Measurements from ENCODE around the gene NAV2.

The NAV2 gene

GRCh38 chr11:19730373-19730772 is 17.7 kb downstream of the NAV2 start:
- no peak overlapping the region for H3K27ac ChIP-seq (ENCODE audit: low read depth in 2 of 2, low read length in 2 of 2)
- H3K27me3 ChIP-seq (ENCODE audit: control insufficient read depth in 2 of 2, insufficient read depth in 2 of 2, low read length in 2 of 2) = no peaks in the 10 kb centered on the region
- H3K36me3 ChIP-seq (ENCODE audit: control insufficient read depth in 2 of 2, insufficient read depth in 2 of 2, low read length in 2 of 2) = no peaks in the 10 kb centered on the region
- H3K9me3 ChIP-seq (ENCODE audit: control insufficient read depth in 2 of 2, low read length in 2 of 2) = no peaks in the 10 kb centered on the region
- H3K4me3 ChIP-seq (ENCODE audit: low read length in 2 of 2) = no peak overlapping the region
- H3K9ac ChIP-seq (ENCODE audit: low read depth in 1 of 2, low read length in 2 of 2) = no peak overlapping the region
- no peaks in the 10 kb centered on the region for H3K4me1 ChIP-seq (ENCODE audit: control insufficient read depth in 2 of 2, insufficient read depth in 2 of 2, low read length in 2 of 2)

GRCh38 chr11:19734171-19734570 is 21.5 kb downstream of the NAV2 start:
- H3K27ac ChIP-seq (ENCODE audit: low read depth in 2 of 2, low read length in 2 of 2) = no peak overlapping the region

GRCh38 chr11:19735157-19735908 is 22.7 kb downstream of the NAV2 start:
- no peaks in the 10 kb centered on the region for H3K36me3 ChIP-seq (ENCODE audit: control insufficient read depth in 2 of 2, insufficient read depth in 2 of 2, low read length in 2 of 2)
- no peaks in the 10 kb centered on the region for H3K4me1 ChIP-seq (ENCODE audit: control insufficient read depth in 2 of 2, insufficient read depth in 2 of 2, low read length in 2 of 2)
- H3K27ac ChIP-seq (ENCODE audit: low read depth in 2 of 2, low read length in 2 of 2) = no peak overlapping the region
- no peak overlapping the region for H3K4me3 ChIP-seq (ENCODE audit: low read length in 2 of 2)
- no peaks in the 10 kb centered on the region for H3K27me3 ChIP-seq (ENCODE audit: control insufficient read depth in 2 of 2, insufficient read depth in 2 of 2, low read length in 2 of 2)
- H3K9ac ChIP-seq (ENCODE audit: low read depth in 1 of 2, low read length in 2 of 2) = no peak overlapping the region
- H3K9me3 ChIP-seq (ENCODE audit: control insufficient read depth in 2 of 2, low read length in 2 of 2) = no peaks in the 10 kb centered on the region

More at GRCh38 chr11:19734171-19734570, 21.5 kb downstream of the NAV2 start:
- no peaks in the 10 kb centered on the region for H3K36me3 ChIP-seq (ENCODE audit: control insufficient read depth in 2 of 2, insufficient read depth in 2 of 2, low read length in 2 of 2)
- H3K9ac ChIP-seq (ENCODE audit: low read depth in 1 of 2, low read length in 2 of 2) = no peak overlapping the region
- H3K4me1 ChIP-seq (ENCODE audit: control insufficient read depth in 2 of 2, insufficient read depth in 2 of 2, low read length in 2 of 2) = no peaks in the 10 kb centered on the region
- no peaks in the 10 kb centered on the region for H3K27me3 ChIP-seq (ENCODE audit: control insufficient read depth in 2 of 2, insufficient read depth in 2 of 2, low read length in 2 of 2)
- no peak overlapping the region for H3K4me3 ChIP-seq (ENCODE audit: low read length in 2 of 2)
- no peaks in the 10 kb centered on the region for H3K9me3 ChIP-seq (ENCODE audit: control insufficient read depth in 2 of 2, low read length in 2 of 2)

GRCh38 chr11:19735909-19736498 is 23.4 kb downstream of the NAV2 start:
- H3K9ac ChIP-seq (ENCODE audit: low read depth in 1 of 2, low read length in 2 of 2) = no peak overlapping the region
- H3K4me1 ChIP-seq (ENCODE audit: control insufficient read depth in 2 of 2, insufficient read depth in 2 of 2, low read length in 2 of 2) = no peaks in the 10 kb centered on the region
- no peaks in the 10 kb centered on the region for H3K9me3 ChIP-seq (ENCODE audit: control insufficient read depth in 2 of 2, low read length in 2 of 2)

GRCh38 chr11:19736831-19737230 is 24.2 kb downstream of the NAV2 start:
- Histone ChIP-seq H3K9ac (ENCODE audit: low read depth in 1 of 2, low read length in 2 of 2) (no peak overlapping the region), H3K4me3 (ENCODE audit: low read length in 2 of 2) (no peak overlapping the region), H3K27me3 (ENCODE audit: control insufficient read depth in 2 of 2, insufficient read depth in 2 of 2, low read length in 2 of 2) (no peaks in the 10 kb centered on the region), H3K36me3 (ENCODE audit: control insufficient read depth in 2 of 2, insufficient read depth in 2 of 2, low read length in 2 of 2) (no peaks in the 10 kb centered on the region), H3K27ac (ENCODE audit: low read depth in 2 of 2, low read length in 2 of 2) (no peak overlapping the region), H3K4me1 (ENCODE audit: control insufficient read depth in 2 of 2, insufficient read depth in 2 of 2, low read length in 2 of 2) (no peaks in the 10 kb centered on the region), H3K9me3 (ENCODE audit: control insufficient read depth in 2 of 2, low read length in 2 of 2) (no peaks in the 10 kb centered on the region)

More at GRCh38 chr11:19735909-19736498, 23.4 kb downstream of the NAV2 start:
- Histone ChIP-seq H3K27ac (ENCODE audit: low read depth in 2 of 2, low read length in 2 of 2) (no peak overlapping the region), H3K36me3 (ENCODE audit: control insufficient read depth in 2 of 2, insufficient read depth in 2 of 2, low read length in 2 of 2) (no peaks in the 10 kb centered on the region), H3K27me3 (ENCODE audit: control insufficient read depth in 2 of 2, insufficient read depth in 2 of 2, low read length in 2 of 2) (no peaks in the 10 kb centered on the region), H3K4me3 (ENCODE audit: low read length in 2 of 2) (no peak overlapping the region)

GRCh38 chr11:19737575-19737974 is 24.9 kb downstream of the NAV2 start:
- H3K36me3 ChIP-seq (ENCODE audit: control insufficient read depth in 2 of 2, insufficient read depth in 2 of 2, low read length in 2 of 2) = no peaks in the 10 kb centered on the region
- H3K4me1 ChIP-seq (ENCODE audit: control insufficient read depth in 2 of 2, insufficient read depth in 2 of 2, low read length in 2 of 2) = no peaks in the 10 kb centered on the region
- no peak overlapping the region for H3K27ac ChIP-seq (ENCODE audit: low read depth in 2 of 2, low read length in 2 of 2)
- H3K27me3 ChIP-seq (ENCODE audit: control insufficient read depth in 2 of 2, insufficient read depth in 2 of 2, low read length in 2 of 2) = no peaks in the 10 kb centered on the region
- H3K4me3 ChIP-seq (ENCODE audit: low read length in 2 of 2) = no peak overlapping the region
- no peak overlapping the region for H3K9ac ChIP-seq (ENCODE audit: low read depth in 1 of 2, low read length in 2 of 2)
- H3K9me3 ChIP-seq (ENCODE audit: control insufficient read depth in 2 of 2, low read length in 2 of 2) = no peaks in the 10 kb centered on the region

- Histone ChIP-seq H3K4me3 (ENCODE audit: low read length in 2 of 2) (no peak overlapping the region), H3K27me3 (ENCODE audit: control insufficient read depth in 2 of 2, insufficient read depth in 2 of 2, low read length in 2 of 2) (no peaks in the 10 kb centered on the region), H3K36me3 (ENCODE audit: control insufficient read depth in 2 of 2, insufficient read depth in 2 of 2, low read length in 2 of 2) (no peaks in the 10 kb centered on the region), H3K27ac (ENCODE audit: low read depth in 2 of 2, low read length in 2 of 2) (no peak overlapping the region), H3K9ac (ENCODE audit: low read depth in 1 of 2, low read length in 2 of 2) (no peak overlapping the region), H3K9me3 (ENCODE audit: control insufficient read depth in 2 of 2, low read length in 2 of 2) (no peaks in the 10 kb centered on the region), H3K4me1 (ENCODE audit: control insufficient read depth in 2 of 2, insufficient read depth in 2 of 2, low read length in 2 of 2) (no peaks in the 10 kb centered on the region)
Observed at GRCh38 chr11:19738124-19738523, 25.5 kb downstream of the NAV2 start.

GRCh38 chr11:19739872-19740271 is 27.2 kb downstream of the NAV2 start:
- Histone ChIP-seq H3K9ac (ENCODE audit: low read depth in 1 of 2, low read length in 2 of 2) (no peak overlapping the region), H3K27me3 (ENCODE audit: control insufficient read depth in 2 of 2, insufficient read depth in 2 of 2, low read length in 2 of 2) (no peaks in the 10 kb centered on the region), H3K4me1 (ENCODE audit: control insufficient read depth in 2 of 2, insufficient read depth in 2 of 2, low read length in 2 of 2) (no peaks in the 10 kb centered on the region), H3K4me3 (ENCODE audit: low read length in 2 of 2) (no peak overlapping the region), H3K27ac (ENCODE audit: low read depth in 2 of 2, low read length in 2 of 2) (no peak overlapping the region), H3K9me3 (ENCODE audit: control insufficient read depth in 2 of 2, low read length in 2 of 2) (no peaks in the 10 kb centered on the region), H3K36me3 (ENCODE audit: control insufficient read depth in 2 of 2, insufficient read depth in 2 of 2, low read length in 2 of 2) (no peaks in the 10 kb centered on the region)

GRCh38 chr11:19740586-19740985 is 27.9 kb downstream of the NAV2 start:
- H3K4me1 ChIP-seq (ENCODE audit: control insufficient read depth in 2 of 2, insufficient read depth in 2 of 2, low read length in 2 of 2) = no peaks in the 10 kb centered on the region
- no peaks in the 10 kb centered on the region for H3K9me3 ChIP-seq (ENCODE audit: control insufficient read depth in 2 of 2, low read length in 2 of 2)
- no peak overlapping the region for H3K4me3 ChIP-seq (ENCODE audit: low read length in 2 of 2)
- H3K27me3 ChIP-seq (ENCODE audit: control insufficient read depth in 2 of 2, insufficient read depth in 2 of 2, low read length in 2 of 2) = no peaks in the 10 kb centered on the region
- H3K9ac ChIP-seq (ENCODE audit: low read depth in 1 of 2, low read length in 2 of 2) = no peak overlapping the region
- no peak overlapping the region for H3K27ac ChIP-seq (ENCODE audit: low read depth in 2 of 2, low read length in 2 of 2)
- no peaks in the 10 kb centered on the region for H3K36me3 ChIP-seq (ENCODE audit: control insufficient read depth in 2 of 2, insufficient read depth in 2 of 2, low read length in 2 of 2)

GRCh38 chr11:19742588-19743292 is 30.1 kb downstream of the NAV2 start:
- H3K36me3 ChIP-seq (ENCODE audit: control insufficient read depth in 2 of 2, insufficient read depth in 2 of 2, low read length in 2 of 2) = no peaks in the 10 kb centered on the region
- no peak overlapping the region for H3K27ac ChIP-seq (ENCODE audit: low read depth in 2 of 2, low read length in 2 of 2)
- no peaks in the 10 kb centered on the region for H3K9me3 ChIP-seq (ENCODE audit: control insufficient read depth in 2 of 2, low read length in 2 of 2)
- H3K4me3 ChIP-seq (ENCODE audit: low read length in 2 of 2) = no peak overlapping the region
- no peaks in the 10 kb centered on the region for H3K27me3 ChIP-seq (ENCODE audit: control insufficient read depth in 2 of 2, insufficient read depth in 2 of 2, low read length in 2 of 2)
- H3K4me1 ChIP-seq (ENCODE audit: control insufficient read depth in 2 of 2, insufficient read depth in 2 of 2, low read length in 2 of 2) = no peaks in the 10 kb centered on the region
- no peak overlapping the region for H3K9ac ChIP-seq (ENCODE audit: low read depth in 1 of 2, low read length in 2 of 2)

All from mucosa of rectum (tissue), 2 donors.